Raji (cell line): Measurements from ENCODE around the gene CFAP77.

Experiments used
- POLR2A ChIP-seq: IDR thresholded peaks from 2 replicates; pipeline ENCODE4 v1.6.1; 2011; ENCODE audit warnings: low read depth, low read length, control low read depth; ENCODE audit not compliant: insufficient read depth

Gene CFAP77

GRCh38 chr9:132538071-132538470, 128.1 kb downstream of the CFAP77 start:
- TF ChIP-seq POLR2A: no peak

GRCh38 chr9:132539096-132539495, 129.1 kb downstream of the CFAP77 start:
- no peak for TF ChIP-seq POLR2A

GRCh38 chr9:132541051-132541450, 131.0 kb downstream of the CFAP77 start:
- TF ChIP-seq POLR2A: no peak

- no peak for TF ChIP-seq POLR2A
Measured at GRCh38 chr9:132541870-132542830, 132.1 kb downstream of the CFAP77 start.

- TF ChIP-seq POLR2A: no peak
Measured at GRCh38 chr9:132543251-132543650, 133.2 kb downstream of the CFAP77 start.

- TF ChIP-seq POLR2A: no peak
Measured at GRCh38 chr9:132543960-132544359, 133.9 kb downstream of the CFAP77 start.

- no peak for TF ChIP-seq POLR2A
Measured at GRCh38 chr9:132545578-132545977, 135.6 kb downstream of the CFAP77 start.

- TF ChIP-seq POLR2A: no peak
Measured at GRCh38 chr9:132546148-132547051, 136.4 kb downstream of the CFAP77 start.

- no peak for TF ChIP-seq POLR2A
Measured at GRCh38 chr9:132547052-132547431, 137.0 kb downstream of the CFAP77 start.

- no peak for TF ChIP-seq POLR2A
Measured at GRCh38 chr9:132547436-132547835, 137.4 kb downstream of the CFAP77 start.

- TF ChIP-seq POLR2A: no peak
Measured at GRCh38 chr9:132547976-132548730, 138.1 kb downstream of the CFAP77 start.

GRCh38 chr9:132548751-132549640, 139.0 kb downstream of the CFAP77 start:
- TF ChIP-seq POLR2A: no peak

GRCh38 chr9:132551556-132551955, 141.5 kb downstream of the CFAP77 start:
- TF ChIP-seq POLR2A: no peak

- TF ChIP-seq POLR2A: no peak
Measured at GRCh38 chr9:132552041-132552440, 142.0 kb downstream of the CFAP77 start.
